Erythroblast (primary cell): Measurements from ENCODE around the gene RBM19.

Experiments used
- GATA1 ChIP-seq: IDR thresholded peaks from 2 replicates; pipeline ENCODE4 v1.6.1; 2011; ENCODE audit warnings: low read depth, mild to moderate bottlenecking, control low read depth, low read length, moderate library complexity
- POLR2A ChIP-seq: IDR thresholded peaks from 2 replicates; pipeline ENCODE4 v1.6.1; 2011; ENCODE audit warnings: mild to moderate bottlenecking, low read length

GRCh38 chr12:113852695-113853490, 113.2 kb downstream of the RBM19 start:
- TF ChIP-seq POLR2A = no peak
- TF ChIP-seq GATA1 = no peak
